Ramos (cell line): ENCODE data around the gene DAP.

Experiments
- in situ Hi-C: fragments of 300-500 bp; cut with MboI; formaldehyde crosslinking; loops from one replicate; pipeline ENCODE4 v1.14.3; 2022; ENCODE audit warnings: low sequenced_read_pairs; ENCODE audit not compliant: unreplicated experiment

Gene DAP

GRCh38 chr5:10715605-10716290 lies 45.3 kb downstream of the DAP start:
- in situ Hi-C loops, result no loop called here

DNA sequence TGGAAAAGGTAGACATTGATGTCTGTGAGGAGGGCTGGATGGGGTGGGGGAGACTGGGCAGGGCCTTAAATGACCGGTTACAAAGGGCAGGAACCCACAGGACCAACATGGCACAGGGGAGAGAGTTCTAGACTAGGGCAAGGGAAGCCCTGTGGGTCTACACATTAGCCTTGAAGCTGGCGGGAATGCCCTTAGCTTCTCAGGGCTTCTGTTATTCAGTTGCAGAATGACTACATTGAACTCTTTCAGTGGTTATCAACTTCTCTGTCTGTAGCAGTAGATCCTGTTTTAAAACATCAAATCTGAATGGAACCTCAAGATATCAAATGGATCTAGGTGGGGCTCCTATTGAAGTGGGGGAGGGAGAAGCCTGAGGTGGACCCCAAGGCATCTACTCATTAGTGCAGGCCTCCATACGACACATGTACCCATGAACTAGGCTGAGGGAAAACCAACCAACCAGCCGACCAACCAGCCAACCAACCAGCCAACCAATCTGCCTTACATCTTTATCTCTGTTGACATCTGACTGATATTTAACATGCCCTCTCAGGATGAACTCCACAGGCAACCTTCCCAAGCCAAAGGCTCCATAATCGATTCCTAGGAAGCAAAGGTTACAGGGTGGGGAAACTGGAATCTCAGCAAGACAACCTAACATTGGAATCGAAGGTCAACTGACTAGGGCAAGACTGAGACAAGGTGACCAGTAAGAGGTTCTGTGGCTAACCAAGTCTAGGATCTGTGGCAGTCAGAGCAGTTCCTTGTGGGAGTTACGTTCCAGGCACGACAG lies 48.3 kb downstream of the DAP start:
- in situ Hi-C loops, result no loop called here

- in situ Hi-C loops, result no loop called here
Measured at GRCh38 chr5:10711562-10711961, 49.5 kb downstream of the DAP start.

DNA sequence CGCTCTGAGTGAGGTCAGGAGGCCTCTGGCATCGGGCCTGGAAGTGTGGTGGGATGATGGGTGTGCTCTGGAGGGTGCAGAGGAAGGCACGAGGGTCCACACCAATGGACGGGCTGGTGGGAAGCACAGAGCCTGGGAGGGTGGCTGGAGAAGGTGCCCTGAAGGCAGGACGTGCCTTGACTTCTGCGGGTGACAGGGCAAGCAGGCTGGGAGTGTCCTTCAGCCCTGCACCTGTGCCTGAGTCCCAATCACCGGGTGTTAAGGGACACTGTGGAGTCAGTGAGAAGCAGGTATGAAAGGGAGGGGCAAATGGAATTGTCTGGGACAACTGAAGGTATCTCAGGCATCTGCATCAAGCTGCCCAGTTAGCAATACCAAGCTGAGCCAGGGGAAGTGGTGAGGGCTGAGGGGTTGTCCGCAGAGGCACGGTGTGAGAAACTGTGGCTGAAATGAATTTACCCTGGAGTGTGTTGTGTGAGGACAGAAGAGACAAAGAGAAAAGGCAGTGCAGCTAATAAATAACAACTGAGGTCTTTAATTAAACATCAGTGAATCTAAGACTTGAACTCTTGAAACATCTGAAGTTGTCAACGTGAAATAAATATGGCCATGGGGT lies 50.4 kb downstream of the DAP start:
- in situ Hi-C loops, result no loop called here

- in situ Hi-C loops, result no loop called here
Measured at GRCh38 chr5:10709933-10710332, 51.1 kb downstream of the DAP start.

GRCh38 chr5:10709409-10709808 lies 51.6 kb downstream of the DAP start:
- in situ Hi-C loops, result no loop called here

DNA sequence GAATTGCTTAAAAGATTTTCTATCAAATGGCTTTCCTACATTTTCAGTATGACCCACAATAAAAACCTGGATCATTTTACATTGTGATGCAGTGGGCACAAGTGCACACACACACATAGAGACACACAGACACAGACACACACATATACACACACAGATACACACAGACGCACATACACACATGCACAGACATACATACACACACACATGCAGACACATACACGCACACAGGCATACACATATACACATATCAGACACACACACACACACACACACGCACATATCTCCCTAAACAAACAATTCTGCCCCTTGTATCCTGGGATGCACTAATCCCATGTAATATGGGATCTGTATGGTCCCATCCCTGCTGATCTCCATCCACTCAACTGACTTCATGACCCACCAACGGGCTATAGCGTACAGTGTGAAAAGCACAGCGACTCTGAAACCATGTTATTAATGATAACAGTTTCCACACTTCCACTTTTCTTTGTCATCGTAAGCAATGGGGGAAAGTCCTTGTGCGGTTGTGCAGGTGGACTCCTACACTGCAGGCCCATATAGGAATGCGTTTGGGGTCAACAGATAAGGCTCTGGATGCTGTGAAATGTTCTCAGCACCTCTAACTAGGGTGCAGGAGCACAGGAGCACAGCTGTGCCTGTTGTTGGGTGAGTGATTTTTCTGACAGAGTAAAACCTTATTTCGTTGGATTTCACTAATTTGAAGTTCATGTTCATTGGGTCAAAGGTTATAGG lies 52.7 kb downstream of the DAP start:
- in situ Hi-C loops, result no loop called here

GRCh38 chr5:10707198-10708142 lies 53.6 kb downstream of the DAP start:
- in situ Hi-C loops, result no loop called here

- in situ Hi-C loops, result no loop called here
Measured at GRCh38 chr5:10706326-10706725, 54.7 kb downstream of the DAP start.

GRCh38 chr5:10705747-10706146 lies 55.3 kb downstream of the DAP start:
- in situ Hi-C loops, result no loop called here

DNA sequence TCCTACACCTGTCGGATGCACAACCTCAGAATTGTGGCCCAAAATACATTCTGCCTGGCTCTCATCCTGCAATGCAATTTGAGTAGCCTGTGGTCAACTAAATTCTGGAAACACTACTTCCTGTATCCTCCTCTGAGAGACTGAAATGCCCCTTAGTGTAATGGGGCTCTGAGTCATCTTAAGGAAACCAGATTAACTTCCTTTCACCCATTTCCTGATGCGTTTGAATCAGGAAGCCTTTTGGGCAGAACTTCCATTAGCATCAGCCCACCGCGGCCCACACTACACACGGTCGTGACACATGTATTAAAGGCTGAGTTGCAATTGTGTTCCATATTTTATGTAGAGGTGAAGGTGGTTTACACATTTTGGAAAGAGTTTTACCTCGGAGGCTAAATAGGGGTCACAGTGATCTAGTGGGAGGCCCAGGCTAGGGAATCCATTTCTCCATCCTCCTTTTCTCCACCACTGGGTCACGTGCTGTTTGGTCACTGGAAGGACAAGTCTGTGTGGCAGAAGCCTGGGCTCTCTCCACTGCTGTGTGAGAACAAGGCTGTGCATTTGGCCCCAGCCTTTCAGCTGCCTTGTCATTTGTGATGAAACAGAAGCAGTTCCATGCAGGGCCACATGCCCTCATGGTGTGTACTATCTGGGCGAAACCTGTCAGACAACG lies 55.9 kb downstream of the DAP start:
- in situ Hi-C loops, result loop anchor here (5.0 kb wide), 1 partner anchor 52 kb away; no protein-coding TSS in a partner anchor

DNA sequence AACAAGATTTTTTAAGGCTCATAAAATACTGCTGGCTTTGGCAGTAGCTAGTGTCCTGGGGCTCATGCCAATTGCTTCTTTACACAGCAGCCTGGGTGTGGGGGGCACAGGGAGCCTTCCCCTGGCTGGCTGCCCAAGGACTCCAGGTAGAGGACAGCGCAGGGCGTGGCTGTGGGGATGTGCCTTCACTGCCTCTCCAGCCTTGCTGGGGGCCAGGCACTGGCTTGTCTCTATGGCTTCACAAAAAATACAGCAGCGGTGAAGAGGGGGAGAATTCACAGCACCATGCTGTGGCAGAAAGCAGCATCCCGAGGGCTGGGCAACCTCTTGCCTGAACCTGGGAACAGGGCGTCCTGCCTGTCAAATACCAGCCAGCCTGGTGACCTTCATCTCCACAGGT lies 57.4 kb downstream of the DAP start:
- in situ Hi-C loops, result loop anchor here (5.0 kb wide), 1 partner anchor 54 kb away; no protein-coding TSS in a partner anchor

GRCh38 chr5:10702911-10703491 lies 58.0 kb downstream of the DAP start:
- in situ Hi-C loops, result loop anchor here (5.0 kb wide), 1 partner anchor 54 kb away; no protein-coding TSS in a partner anchor

- in situ Hi-C loops, result loop anchor here (5.0 kb wide), 1 partner anchor 55 kb away; no protein-coding TSS in a partner anchor
Measured at GRCh38 chr5:10702040-10702629, 58.9 kb downstream of the DAP start.

DNA sequence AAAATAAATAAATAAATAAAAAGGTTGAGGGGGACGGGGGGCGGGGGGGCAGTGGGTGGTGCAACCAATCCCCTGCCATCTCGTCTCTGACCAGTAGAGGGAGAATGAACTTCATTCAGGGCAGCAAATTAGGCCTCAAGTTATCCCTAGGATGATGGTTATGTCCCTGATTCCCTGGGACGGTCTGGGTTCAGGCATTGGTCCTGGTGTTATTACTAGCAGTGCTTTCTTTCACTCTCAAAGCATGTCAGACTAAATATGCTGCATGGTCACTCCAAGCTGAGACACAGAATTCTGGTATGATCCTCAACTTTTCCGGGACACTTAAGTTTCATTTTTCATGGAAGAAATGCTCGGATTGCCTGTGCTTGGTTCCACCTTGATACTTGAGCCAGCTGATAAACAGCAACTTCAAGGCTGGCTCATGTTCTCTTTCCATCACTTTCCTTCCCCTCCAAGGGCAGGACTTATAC lies 59.4 kb downstream of the DAP start:
- in situ Hi-C loops, result loop anchor here (5.0 kb wide), 1 partner anchor 56 kb away; no protein-coding TSS in a partner anchor

DNA sequence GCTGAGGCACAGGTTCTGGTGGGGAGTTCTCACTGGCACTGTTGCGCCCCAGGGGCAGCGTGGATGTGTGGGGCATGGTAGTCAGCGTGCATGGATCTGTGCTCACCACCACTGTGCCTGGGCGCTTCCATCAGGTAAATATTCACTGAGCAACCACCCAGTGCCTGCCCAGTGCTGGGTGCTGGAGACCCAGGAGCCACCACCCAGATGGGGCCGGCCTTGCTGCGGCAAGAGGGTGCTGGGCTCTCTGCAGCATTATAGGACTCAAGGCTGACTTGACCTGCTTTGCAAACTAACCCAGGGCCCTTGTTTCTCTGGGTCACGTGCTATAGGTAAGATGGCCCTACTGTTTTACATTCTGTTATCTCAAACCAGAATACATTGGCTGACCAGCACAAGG lies 60.5 kb downstream of the DAP start:
- in situ Hi-C loops, result loop anchor here (5.0 kb wide), 1 partner anchor 57 kb away; no protein-coding TSS in a partner anchor

GRCh38 chr5:10699987-10700386 lies 61.0 kb downstream of the DAP start:
- in situ Hi-C loops, result loop anchor here (5.0 kb wide), 1 partner anchor 57 kb away; no protein-coding TSS in a partner anchor
